Retinal pigment epithelial cell (primary cell): ENCODE data around the gene MAPK10.

Experiments
- DNase-seq: peaks from one replicate; pipeline ENCODE4 v3.0.0-alpha.2; 2010; ENCODE audit warnings: low read depth
- H3K4me3 ChIP-seq: 2 replicates; pipeline ENCODE4 v1.5.1; 2011; ENCODE audit warnings: mild to moderate bottlenecking, low read length, control low read depth, moderate library complexity
- TF ChIP-seq, protein P1 (sequence below): conservative IDR thresholded peaks from 2 replicates; pipeline ENCODE4 v1.5.1; 2011; ENCODE audit warnings: low read depth, low read length, control low read depth, inconsistent platforms

Gene MAPK10

GRCh38 chr4:86359944-86360478 lies at the start of gene MAPK10:
Gene MAPK10, minus strand, starts transcription at chr4:86360053.
- H3K4me3 ChIP-seq = peak within 1 kb of the TSS; percentile 51
- TF ChIP-seq, protein P1, sequence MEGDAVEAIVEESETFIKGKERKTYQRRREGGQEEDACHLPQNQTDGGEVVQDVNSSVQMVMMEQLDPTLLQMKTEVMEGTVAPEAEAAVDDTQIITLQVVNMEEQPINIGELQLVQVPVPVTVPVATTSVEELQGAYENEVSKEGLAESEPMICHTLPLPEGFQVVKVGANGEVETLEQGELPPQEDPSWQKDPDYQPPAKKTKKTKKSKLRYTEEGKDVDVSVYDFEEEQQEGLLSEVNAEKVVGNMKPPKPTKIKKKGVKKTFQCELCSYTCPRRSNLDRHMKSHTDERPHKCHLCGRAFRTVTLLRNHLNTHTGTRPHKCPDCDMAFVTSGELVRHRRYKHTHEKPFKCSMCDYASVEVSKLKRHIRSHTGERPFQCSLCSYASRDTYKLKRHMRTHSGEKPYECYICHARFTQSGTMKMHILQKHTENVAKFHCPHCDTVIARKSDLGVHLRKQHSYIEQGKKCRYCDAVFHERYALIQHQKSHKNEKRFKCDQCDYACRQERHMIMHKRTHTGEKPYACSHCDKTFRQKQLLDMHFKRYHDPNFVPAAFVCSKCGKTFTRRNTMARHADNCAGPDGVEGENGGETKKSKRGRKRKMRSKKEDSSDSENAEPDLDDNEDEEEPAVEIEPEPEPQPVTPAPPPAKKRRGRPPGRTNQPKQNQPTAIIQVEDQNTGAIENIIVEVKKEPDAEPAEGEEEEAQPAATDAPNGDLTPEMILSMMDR = no peak
- peak; percentile 87 for DNase-seq

DNA sequence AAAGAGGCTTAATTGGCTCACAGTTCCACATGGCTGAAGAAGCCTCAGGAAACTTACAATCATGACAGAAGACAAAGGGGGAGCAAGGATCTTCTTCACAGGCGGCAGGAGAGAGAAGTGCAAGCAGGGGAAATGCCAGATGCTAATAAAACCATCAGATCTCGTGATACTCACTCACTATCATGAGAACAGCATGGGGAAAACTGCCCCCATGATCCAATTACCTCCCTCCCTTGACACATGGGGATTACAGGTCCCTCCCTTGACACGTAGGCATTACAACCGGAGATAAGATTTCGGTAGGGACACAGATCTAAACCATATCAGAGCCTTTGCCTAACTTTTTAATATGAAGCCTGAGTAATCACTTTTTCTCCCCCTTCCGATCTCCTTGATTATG lies 43.7 kb upstream of the MAPK10 start:
- DNase-seq = no peak
- H3K4me3 ChIP-seq = no peak overlapping the region
- TF ChIP-seq, protein P1 = no peak

DNA sequence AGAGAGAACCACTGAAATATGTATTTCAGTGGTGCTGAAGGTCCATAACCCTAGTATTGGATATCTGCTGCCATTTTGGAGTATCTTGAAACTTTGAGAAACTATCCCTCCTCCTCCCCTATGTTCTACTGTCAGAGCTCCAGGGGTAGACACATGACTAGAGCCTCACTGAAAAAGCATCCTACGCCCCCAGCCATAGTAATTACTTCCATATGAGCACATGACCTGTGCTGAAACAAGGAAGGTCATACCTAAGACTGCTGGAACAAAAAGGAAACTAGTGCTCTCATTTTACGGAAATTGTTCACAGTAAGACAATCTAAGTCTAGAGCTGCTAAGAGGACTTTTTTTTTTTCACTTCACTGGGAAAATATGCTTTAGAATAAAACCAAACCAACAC lies 42.0 kb upstream of the MAPK10 start:
- TF ChIP-seq, protein P1 = no peak
- DNase-seq = no peak
- H3K4me3 ChIP-seq = no peak overlapping the region

GRCh38 chr4:86400216-86400615 lies 40.4 kb upstream of the MAPK10 start:
- no peak overlapping the region for H3K4me3 ChIP-seq
- DNase-seq = no peak
- TF ChIP-seq, protein P1 = no peak

DNA sequence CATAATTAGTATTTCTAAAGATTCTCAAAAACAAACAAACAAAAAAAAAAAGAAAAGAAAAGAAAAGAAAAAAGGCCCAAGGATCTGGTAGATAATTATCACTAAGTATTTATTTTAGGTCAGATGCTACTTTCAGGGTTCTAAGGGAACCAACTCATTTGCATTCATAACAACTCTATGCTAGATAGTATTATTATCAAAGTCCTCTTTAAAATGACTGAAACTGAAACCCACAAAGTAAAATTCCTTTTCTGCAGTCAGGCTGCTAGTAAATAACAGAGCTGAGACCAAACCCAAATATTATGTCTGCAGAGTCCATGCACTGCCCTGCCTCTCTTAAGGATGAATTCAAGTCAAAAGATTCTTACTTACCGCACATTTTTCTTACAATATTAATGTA lies 38.3 kb upstream of the MAPK10 start:
- DNase-seq = no peak
- no peak overlapping the region for H3K4me3 ChIP-seq
- TF ChIP-seq, protein P1 = no peak

DNA sequence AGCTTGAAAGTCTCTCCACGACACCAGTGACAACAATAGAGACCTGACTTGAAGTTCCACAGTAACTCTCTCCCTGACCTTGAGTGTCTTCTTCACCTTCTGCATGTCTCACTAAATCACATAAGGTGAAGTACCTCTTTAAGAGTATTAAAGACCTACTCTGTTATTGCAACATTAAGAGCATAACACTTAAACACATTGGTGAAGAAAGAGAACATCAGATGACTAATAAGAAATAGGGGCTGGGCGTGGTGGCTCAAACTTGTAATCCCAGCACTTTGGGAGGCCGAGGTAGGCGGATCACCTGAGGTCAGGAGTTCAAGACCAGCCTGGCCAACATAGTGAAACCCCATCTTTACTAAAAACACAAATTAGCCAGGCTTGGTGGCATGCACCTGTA lies 33.9 kb upstream of the MAPK10 start:
- H3K4me3 ChIP-seq = no peak overlapping the region
- DNase-seq = no peak
- TF ChIP-seq, protein P1 = no peak

DNA sequence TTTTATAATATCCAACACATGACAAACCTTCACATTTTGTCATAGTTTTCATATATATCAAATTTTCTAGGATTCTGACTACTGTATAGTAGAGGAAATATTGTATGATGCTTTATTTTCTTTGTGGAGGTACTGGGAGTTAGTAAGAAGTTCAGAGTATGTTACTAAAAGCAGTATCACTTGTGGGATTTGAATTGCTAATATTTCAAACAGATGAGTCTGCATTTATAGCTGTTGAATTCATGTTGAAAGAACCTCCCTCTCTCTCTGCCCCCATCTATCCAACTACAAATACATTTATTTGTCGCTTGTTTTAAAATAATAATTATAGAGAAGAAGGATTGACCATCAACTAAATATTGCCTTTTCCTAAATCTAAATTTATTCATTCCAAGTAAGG lies 29.8 kb upstream of the MAPK10 start:
- DNase-seq = no peak
- no peak overlapping the region for H3K4me3 ChIP-seq
- TF ChIP-seq, protein P1 = no peak
